Glutamatergic neuron (in vitro differentiated cells): Measurements from ENCODE around the gene SSC4D. TPM values are rescaled to one million over a fixed set of nuclear protein-coding genes. Genes with fewer than 3 reads are reported as not detected.

ENCODE experiments used
- DNase-seq: peaks from one replicate; pipeline ENCODE4 v3.0.0; 2022
- H3K27ac Mint-ChIP-seq: one replicate; pipeline ENCODE4 v1.8.0; 2020; ENCODE audit warnings: mild to moderate bottlenecking, mixed read lengths, inconsistent platforms; ENCODE audit not compliant: unreplicated experiment
- H3K27me3 Mint-ChIP-seq: one replicate; pipeline ENCODE4 v1.8.0; 2020; ENCODE audit warnings: mild to moderate bottlenecking, moderate library complexity, mixed read lengths, inconsistent platforms; ENCODE audit not compliant: unreplicated experiment
- H3K36me3 Mint-ChIP-seq: one replicate; pipeline ENCODE4 v1.8.0; 2020; ENCODE audit warnings: mild to moderate bottlenecking, mixed read lengths, inconsistent platforms; ENCODE audit not compliant: unreplicated experiment
- H3K4me1 Mint-ChIP-seq: one replicate; pipeline ENCODE4 v1.8.0; 2020; ENCODE audit warnings: mild to moderate bottlenecking, low read depth, mixed read lengths, inconsistent platforms; ENCODE audit not compliant: unreplicated experiment
- H3K4me3 Mint-ChIP-seq: one replicate; pipeline ENCODE4 v1.8.0; 2020; ENCODE audit warnings: mild to moderate bottlenecking, mixed read lengths, inconsistent platforms; ENCODE audit not compliant: unreplicated experiment
- H3K9me3 Mint-ChIP-seq: one replicate; pipeline ENCODE4 v1.8.0; 2020; ENCODE audit warnings: mild to moderate bottlenecking, moderate library complexity, mixed read lengths, inconsistent platforms; ENCODE audit not compliant: unreplicated experiment
- total RNA-seq: library from RNA; stranded (reverse); fragmentation: NEBNext Ultra II Directional; extraction: Animal tissue kit (Norgen Biotek cat#: 25700); gene quantifications from one replicate; pipeline ENCODE4 v1.2.1, GENCODE V29; 2021; ENCODE audit not compliant: unreplicated experiment
- TF ChIP-seq, protein P1 (sequence below): fragments of 200-600 bp; sonication (generic); IDR thresholded peaks from one replicate; pipeline ENCODE4 v1.5.0; 2021; ENCODE audit not compliant: partially characterized antibody, unreplicated experiment

SSC4D gene
- total RNA-seq, 1 donor from 2014 or later = 6.1 TPM

DNA sequence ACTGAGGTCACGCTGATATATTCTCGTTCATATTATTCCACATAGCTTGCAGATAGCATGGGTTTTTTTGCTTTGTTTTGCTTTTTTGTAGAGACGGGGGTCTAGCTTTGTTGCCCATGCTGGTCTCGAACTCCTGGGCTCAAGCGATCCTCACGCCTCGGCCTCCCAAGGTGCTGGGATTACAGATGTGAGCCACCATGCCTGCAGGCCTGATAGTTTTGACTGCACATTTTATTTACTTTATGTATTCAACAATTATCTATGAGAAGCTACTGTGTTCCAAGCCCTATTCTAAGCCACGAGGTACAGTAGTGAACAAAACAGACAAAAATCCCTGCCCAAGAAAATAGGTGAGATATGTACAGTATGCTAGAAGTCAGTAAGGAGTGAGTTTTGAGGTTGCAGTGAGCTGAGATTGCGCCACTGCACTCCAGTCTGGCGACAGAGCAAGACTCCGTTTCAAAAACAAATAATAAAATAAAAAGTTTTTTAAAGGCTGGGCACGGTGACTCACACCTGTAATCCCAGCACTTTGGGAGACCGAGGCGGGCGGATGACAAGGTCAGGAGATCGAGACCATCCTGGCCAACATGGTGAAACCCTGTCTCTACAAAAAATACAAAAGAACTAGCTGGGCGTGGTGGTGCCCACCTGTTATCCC is 49.4 kb downstream of the SSC4D start:
- Mint-ChIP-seq H3K27me3 (peaks cover 19% of the 10 kb centered on the region), H3K4me3 (peak overlapping the region; percentile 77), H3K4me1 (peaks cover 21% of the 10 kb centered on the region), H3K36me3 (peaks cover 10% of the 10 kb centered on the region), H3K27ac (peak overlapping the region; percentile 96), H3K9me3 (peaks cover 22% of the 10 kb centered on the region)
- TF ChIP-seq, protein P1, sequence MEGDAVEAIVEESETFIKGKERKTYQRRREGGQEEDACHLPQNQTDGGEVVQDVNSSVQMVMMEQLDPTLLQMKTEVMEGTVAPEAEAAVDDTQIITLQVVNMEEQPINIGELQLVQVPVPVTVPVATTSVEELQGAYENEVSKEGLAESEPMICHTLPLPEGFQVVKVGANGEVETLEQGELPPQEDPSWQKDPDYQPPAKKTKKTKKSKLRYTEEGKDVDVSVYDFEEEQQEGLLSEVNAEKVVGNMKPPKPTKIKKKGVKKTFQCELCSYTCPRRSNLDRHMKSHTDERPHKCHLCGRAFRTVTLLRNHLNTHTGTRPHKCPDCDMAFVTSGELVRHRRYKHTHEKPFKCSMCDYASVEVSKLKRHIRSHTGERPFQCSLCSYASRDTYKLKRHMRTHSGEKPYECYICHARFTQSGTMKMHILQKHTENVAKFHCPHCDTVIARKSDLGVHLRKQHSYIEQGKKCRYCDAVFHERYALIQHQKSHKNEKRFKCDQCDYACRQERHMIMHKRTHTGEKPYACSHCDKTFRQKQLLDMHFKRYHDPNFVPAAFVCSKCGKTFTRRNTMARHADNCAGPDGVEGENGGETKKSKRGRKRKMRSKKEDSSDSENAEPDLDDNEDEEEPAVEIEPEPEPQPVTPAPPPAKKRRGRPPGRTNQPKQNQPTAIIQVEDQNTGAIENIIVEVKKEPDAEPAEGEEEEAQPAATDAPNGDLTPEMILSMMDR = no peak
- no peak for DNase-seq

DNA sequence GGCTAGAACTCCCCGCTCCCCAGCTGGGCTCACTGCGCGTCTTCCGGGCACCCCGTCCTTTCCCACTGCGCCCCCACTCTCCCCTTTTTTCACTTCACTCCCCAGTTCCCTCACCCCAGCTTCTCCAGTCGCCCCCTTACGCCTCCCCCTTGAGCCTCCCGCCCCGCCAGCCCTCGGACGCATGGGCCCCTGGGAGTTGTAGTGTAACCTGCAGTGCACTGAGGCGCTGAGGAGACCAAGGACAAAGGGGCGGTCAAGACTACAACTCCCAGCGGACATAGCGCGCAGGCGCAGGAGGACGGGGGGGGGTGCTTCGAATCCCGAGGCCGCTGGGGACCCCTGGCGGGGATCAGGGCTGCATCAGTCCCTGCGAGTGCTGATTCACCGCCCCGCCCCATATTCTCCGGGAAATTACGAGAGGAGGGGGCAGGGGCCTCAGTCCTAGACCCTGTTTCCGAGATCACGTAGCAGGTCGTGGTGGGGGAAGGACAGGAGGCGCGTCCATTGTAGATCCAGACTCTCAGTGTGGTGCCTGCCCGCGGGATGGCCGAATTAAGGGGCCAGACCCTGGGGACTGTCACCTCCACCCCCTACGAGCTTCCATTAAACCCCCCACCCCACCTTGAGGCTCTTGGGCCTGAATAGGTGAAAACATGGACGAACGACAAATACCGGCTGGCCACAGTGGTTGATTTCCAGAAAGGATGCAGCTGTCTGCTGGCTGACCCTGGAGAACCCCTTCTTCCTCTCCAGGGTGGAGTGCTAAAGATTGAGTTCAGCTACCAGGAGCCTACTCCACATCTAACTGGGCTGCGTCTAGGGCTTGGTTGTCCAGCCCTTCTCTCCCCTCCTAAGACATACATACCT is 50.2 kb downstream of the SSC4D start:
- Mint-ChIP-seq H3K4me3 (peak overlapping the region; percentile 77), H3K36me3 (peaks cover 10% of the 10 kb centered on the region), H3K27ac (peak overlapping the region; percentile 96), H3K27me3 (peaks cover 19% of the 10 kb centered on the region), H3K9me3 (peaks cover 22% of the 10 kb centered on the region), H3K4me1 (peaks cover 20% of the 10 kb centered on the region)
- TF ChIP-seq, protein P1 = peak; percentile 67
- peak; percentile 99 for DNase-seq

DNA sequence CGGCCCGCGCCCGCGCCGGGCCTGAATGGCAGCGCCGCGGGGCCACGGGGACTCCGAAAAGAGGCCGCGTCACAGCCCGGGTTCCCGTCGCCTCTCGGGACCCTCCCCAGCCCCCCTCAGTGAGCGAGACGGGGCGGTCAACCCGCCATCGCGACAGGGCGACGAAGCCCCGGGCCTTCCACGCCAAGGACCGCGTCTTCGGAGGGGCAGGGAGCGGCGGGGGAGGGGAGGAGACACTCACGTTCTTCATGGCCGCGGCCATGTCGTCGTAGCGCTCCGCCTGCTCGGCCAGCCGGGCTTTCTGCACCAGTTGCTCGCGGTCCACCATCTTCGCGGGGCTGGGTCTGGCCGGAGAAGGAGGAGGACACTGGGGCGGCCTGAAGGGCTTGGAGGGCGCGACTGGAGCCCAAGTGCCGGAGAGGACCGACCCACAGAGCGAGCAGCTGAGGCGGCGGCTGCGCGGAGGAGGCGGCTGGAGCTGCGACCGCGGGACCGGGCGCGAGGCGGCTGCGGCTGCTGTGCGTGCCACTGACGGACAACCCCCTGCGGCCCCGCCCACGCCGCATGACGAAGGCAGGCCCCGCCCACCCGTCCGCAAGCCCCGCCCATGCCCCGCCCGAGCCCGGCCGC is 50.9 kb downstream of the SSC4D start, which contains the start of gene YWHAG:
Gene YWHAG, minus strand, starts transcription at position 511 of the 630 bp plus-strand sequence. Its CDS starts 183 bp downstream, at position 328.
- Mint-ChIP-seq H3K27me3 (peaks cover 17% of the 10 kb centered on the region), H3K4me1 (peaks cover 18% of the 10 kb centered on the region), H3K36me3 (peaks cover 10% of the 10 kb centered on the region), H3K4me3 (peak within 1 kb of the TSS; percentile 98), H3K9me3 (peaks cover 22% of the 10 kb centered on the region), H3K27ac (peak within 1 kb of the TSS; percentile 100)
- peak; percentile 91 for DNase-seq
- TF ChIP-seq, protein P1 = no peak

DNA sequence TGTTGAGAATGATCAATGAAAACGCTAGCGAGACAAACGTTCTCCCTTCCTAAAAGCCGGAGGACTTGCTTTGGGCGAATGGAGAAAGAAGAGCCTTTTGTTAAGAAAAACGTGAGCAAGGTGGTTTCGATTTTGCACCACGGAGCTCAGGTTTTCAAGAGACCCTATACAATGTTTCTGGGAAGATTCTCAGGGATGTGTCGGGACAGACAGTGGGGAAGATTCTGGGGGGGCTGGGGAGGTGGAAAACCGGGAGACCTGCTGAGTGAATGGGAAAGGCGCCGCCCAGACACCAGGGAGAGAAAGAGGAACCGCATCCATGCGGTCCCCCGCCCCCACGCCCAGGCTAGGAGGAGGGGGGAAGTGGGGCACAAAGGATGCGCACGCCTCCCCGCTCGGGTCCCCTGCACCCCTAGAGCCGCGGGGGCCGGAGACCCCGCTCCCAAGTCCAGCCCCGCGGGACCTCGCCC is 51.5 kb downstream of the SSC4D start:
- Mint-ChIP-seq H3K27ac (peak overlapping the region; percentile 100), H3K4me1 (peaks cover 18% of the 10 kb centered on the region), H3K9me3 (peaks cover 22% of the 10 kb centered on the region), H3K27me3 (peaks cover 17% of the 10 kb centered on the region), H3K36me3 (peaks cover 10% of the 10 kb centered on the region), H3K4me3 (peak overlapping the region; percentile 98)
- TF ChIP-seq, protein P1 = no peak
- no peak for DNase-seq
